HG03354 (cell line): Measurements from ENCODE around the gene BZW1.
"Not testable (repeated sequence)": the region's sequence is repeated elsewhere in the genome, so short reads cannot be mapped to it uniquely, and the experiment has no call there.

ENCODE experiments used
- ATAC-seq: cut with Tn5 transposase; IDR thresholded peaks from one replicate; pipeline ENCODE4 v1.9.1; 2021; ENCODE audit warnings: mild to moderate bottlenecking; ENCODE audit not compliant: unreplicated experiment, poor library complexity, severe bottlenecking

Gene BZW1

DNA sequence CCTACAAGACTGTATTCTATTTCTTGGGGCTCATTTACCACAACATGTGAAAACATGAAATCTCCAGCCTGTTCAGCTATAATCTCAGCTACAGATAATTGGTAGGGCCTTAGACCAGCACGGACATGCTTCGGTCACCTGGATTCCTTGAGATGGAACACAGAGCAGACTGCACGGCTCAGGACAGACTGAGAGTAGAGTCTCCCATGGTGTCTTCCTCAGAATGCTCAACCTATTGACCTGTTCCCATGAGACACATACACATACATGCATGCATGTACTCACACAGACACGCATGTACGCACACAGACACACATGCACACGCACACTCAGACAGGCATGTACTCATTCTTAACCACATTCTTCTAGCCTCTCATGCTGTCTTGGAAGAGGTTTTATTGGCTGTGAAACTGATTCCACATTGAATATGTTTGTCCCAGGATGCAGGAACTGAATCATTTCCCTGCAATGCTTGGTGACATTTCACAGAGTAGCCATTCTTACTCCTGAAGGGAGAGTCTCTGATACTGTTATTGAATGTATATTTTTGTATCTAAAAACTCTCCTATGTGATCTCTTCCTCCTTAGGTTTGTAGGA, 23.5 kb upstream of the BZW1 start:
- no peak for ATAC-seq

DNA sequence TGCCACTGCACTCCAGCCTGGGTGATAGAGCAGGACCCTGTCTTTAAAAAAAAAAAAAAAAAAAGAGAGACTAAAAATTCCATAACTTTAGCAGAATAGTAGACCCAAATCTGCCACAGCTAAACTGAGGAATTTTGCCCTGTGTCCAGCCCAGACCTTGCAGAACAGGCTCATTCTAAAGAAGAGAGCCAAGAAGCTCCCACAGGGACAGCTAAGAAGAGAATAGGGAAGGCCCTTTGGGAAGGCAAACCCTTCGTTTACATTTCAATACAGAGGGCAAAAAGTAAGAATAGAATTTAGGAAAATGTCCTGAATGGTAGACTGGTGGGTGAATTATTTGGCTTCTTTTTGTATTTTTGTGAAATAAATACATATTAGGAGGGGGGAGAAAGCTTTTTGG, 21.5 kb upstream of the BZW1 start:
- ATAC-seq = no peak

DNA sequence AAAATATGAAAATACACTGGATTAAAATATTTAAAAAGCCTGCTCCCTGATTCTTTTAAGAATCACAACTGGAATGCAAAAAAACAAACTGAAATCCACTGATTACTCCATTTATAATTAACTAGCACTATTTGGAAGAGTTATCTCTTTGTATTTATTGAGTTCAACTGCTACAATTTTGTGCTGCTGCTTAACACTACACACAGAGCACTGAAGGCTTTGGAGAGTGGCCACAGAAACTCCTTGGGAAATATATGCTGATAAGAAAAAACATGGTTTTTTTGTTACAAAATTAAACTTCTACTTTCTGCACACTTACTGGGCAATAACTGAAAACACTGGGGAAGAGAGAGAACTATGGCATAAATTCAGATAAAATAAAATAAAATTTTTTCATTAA, 19.8 kb upstream of the BZW1 start:
- ATAC-seq = no peak

DNA sequence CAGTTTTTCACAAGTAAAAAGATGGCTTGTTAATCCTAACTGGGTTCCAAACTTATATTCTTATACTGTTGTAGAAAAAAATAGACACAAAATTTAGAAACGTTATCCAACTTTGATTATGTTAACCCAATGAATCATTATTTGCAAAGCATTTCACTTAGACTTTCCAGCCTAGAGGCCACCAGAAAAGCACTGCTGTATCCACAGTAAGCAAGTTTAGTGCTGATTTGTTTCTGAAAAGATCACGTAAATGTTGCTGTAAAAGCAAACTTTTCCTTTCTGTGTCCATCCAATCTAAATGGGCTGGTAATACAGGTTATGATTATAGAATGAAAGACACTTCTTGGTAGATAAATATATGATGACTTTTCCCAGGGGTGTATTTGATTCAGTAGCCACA, 17.6 kb upstream of the BZW1 start:
- no peak for ATAC-seq

DNA sequence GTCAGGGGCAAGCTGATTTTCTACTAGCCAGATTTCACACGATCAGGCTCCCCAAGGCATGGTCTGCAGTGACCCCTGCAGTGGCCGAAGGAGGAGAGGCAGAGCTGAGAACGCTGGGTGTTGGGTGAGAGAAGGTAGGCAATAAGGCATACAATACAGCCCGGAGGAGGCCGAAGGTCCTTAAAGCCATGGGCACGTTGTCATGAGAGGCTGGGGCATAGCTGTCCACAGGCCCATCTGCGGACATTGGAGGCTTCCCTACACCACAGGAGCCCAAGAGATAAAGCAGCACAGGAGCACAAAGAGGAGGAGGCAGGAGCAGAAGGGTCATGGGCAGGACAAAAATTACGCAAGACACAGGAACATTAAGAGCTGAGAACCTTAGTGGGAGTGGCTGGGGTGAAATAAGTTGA, 16.7 kb upstream of the BZW1 start:
- ATAC-seq = no peak

DNA sequence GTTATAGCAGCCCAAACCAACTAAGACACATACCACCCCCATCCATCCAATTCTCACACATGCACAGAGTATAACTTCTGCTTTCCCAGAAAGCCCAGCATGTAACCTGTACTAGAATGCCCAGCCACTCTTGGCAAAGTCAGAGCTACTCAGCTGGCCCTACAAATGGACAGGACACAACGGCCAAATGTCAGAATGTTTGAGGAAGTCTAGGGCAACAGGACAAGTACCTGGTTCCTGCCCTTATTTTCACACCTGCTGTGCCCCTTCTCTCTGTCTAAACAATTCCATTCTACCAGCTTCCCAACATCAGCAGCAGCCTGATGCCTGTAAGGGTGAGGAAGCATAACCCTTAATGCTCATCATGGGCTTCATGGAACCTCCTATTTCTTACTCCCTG, 15.1 kb upstream of the BZW1 start:
- no peak for ATAC-seq

DNA sequence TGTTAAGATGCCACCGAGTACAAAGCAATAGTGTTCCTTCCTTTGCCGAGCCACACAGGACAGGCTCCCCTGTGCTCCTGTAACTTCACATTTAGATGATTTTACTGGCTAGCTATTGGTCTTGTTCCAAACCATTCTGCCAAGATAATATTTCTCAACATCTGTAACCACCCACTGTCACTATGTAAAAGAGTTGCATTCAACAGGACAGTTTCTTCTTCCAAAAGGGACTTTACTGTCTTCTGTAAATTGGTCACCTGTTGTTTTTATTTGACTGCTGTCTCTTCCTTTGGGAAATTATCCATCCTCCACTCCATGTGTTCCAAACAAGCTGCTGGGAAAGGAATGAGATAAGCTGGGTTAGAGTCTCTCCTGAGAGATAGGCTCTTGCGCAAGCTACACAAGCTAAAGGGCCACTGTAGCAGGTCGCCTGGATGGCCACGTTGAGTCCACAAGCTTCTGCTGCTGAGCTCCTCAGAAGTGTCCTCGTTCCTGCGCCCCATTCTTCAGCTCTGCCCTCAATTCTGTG, 14.4 kb upstream of the BZW1 start:
- no peak for ATAC-seq

DNA sequence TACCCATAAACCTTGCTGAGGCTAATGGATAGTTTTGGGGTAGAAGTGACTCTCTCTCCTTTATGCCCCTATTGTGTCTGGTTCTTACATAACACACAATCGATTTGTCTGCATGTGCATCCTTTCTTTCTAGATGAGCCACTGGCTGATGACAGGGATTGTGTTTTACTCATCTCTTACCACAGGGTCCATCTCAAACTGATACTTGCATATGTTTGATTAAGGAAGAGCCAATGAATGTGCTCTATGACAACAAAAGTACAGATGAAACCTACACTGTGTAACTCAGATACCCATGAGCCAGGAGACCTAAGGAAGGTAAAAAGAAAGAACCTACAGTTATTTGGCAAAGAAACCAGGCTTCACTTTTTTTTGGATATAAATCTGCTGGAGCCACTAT, 13.2 kb upstream of the BZW1 start:
- ATAC-seq = no peak

DNA sequence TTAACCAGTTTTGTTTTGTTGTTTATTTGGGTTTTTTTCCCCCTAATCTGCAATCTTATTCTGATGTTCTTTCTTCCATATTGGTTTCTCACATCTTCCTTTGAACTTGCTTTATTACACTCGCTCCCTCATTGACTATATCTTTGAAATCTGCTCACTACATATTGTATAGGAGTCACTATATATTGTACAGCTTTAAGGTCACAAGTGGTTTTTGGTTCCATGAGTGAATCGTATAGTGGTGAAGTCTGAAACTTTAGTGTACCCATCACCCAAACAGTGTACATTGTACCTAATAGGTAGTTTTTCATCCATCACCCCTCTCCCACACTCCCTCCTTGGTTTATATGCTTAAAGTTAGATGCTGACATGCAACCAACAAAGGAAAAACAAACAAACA, 11.3 kb upstream of the BZW1 start:
- ATAC-seq = no peak

DNA sequence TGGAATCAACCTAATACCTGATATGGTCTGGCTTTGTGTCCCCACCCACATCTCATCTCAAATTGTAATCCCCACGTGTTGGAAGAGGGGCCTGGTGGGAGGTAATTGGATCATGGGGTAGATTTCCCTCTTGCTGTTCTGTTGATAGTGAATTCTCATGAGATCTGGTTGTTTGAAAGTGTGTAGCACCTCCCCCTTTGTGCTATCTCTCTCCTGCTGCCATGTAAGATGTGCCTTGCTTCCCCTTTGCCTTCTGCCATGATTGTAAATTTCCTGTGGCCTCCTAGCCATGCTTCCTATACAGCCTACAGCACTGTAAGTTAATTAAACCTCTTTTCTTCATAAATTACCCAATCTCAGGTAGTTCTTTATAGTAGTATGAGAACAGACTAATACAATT, 10.3 kb upstream of the BZW1 start:
- ATAC-seq = not testable (repeated sequence)

DNA sequence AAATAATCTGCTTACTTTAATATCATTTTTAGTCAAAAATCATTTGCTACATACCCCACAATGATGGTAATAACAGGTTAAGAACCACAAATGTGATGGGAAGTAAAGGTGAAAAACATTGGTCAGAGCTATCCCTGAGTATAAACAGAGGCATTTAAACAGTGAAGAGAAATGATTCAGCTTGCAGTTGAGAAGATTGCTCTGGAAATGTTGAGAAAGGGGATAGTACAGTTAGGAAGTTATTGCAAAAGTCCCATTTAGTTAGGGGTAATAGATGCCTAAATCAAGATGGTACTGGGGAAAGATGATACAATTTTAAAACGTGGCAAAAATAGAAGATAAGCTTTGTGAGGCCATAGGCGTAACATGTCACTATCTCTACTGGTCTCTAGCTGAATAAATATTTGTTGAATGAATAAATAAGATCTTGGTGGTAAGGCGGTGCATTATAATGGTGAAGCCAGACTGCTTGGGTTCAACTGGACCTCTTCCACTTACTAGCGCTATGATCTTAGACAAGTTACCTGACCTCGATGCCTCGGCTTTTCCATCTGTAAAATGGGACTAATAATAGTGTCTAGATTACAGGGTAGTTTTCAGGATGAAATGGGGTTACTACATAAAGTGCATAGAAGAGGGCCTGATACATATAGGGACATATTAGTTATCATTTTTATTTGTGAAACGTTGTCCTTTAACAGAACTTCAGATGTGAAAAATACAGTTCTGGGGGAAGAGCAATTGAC, 2.0 kb upstream of the BZW1 start:
- no peak for ATAC-seq

DNA sequence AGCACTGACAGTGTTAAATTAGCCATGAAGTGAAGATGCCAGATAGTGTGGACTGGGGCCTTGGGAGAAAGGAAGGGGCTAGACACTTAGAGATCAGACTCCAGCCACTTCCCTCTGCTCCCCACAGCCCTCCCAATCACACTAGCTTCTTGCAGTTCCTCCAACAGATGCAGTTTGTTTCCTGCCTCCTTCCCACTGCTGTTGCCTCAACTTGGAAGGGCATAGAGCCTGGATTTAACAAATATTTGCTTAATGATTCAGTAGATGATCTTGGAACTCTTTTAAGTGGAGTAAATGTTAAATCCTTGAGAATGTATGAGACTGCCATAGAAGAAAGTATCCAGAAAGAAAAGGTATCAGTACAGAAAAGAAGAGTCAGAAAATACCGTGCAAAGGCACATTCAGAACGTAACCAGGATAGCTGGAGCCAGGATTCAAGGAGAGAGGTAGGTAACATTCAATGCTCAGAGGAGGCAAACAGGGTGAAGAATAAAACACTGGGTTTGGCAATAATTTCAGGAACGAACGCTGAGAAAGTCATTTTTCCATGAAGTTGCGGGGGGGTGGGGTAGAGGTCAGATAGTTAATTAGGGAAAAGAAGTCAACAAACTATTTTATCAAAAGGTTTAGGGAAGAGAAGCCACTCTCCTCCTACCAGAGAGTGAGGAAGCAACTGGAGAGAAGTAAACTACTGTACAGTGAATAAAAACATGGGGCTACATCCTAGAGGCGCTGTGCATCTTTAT, 1.3 kb upstream of the BZW1 start:
- ATAC-seq = no peak

DNA sequence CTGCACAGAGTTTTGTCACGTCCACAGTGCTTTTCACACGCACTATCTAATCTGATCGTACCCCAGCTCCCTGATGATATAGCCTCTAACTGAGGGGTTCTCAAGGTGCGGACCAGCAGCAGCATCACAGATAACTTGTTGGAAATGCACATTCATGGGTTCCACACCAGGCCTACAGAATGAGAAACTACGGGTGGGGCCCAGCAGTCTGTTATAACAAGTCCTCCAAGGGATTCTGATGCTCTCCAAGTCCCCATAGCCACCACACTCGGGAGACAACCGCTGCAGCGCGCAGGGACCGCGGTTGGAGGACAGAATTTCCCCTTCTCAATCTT, 745 bp upstream of the BZW1 start:
- ATAC-seq = no peak

DNA sequence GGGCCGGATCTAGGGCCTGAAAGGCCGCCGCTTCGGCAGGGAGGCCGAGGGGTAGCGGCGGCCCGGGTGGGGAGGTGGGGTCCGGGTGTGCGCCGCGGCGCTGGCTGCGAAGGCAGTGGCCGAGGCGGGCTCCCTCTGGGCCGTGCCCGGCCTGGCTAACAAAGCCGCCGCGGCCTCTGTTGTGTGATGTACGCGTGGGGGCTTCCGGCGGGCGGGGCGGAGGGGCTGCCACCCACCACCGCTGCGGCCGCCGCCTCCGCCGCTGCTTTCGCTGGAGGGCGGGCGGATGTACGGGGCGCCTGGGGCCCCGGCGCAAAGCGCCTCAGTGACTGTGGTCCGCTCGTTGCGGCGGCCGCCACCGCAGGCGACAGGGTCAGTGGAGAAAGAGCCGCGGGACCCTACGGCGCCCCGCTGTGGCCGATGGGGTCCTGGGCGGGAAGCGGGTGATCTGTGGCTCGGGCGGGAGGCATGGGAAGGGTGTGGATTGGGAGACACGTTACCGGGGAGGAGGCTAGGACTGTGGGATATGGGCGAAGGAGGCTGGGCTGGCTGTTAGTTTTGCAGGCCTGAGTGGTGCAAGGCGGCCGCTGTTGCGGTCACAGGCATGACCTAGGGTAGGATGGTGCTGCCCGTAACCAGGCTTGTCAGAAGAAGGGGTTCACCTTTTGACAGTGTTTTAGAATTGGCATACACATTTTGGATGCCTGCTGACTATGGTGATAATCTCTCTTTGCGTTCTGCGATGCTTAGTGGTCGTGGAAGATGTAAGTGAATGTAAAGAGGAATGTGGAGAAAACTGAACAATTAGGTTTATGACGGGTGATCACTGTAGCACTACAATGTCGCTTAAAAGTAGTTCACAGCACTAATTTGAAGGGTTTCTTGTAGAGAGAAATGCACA, 662 bp downstream of the BZW1 start:
- peak; percentile 43 for ATAC-seq

DNA sequence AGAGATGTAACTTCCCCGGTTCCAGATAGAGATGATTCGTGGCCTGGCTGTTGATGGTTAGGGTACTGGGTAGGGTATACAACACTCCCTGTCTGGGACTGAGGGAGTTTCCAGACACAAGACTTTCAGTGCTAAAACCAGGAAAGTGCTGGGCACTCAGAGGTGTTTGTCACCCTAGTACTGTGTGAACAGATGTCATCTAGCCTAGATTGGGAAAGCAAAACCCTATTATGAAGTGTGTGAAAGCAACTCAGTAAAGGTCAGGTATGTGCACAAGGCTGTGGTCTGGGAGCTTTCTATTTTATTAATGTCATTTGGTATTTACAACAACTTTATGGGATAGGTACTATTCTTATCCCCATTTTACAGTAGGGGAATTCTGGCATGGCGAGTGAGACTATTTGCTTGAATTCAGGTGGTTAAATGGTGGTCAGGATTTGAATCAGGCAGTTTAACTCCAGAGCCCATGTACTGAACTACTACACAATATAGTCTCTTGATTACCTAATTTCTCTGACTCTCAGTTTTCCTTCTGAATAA, 2.6 kb downstream of the BZW1 start:
- ATAC-seq = no peak

DNA sequence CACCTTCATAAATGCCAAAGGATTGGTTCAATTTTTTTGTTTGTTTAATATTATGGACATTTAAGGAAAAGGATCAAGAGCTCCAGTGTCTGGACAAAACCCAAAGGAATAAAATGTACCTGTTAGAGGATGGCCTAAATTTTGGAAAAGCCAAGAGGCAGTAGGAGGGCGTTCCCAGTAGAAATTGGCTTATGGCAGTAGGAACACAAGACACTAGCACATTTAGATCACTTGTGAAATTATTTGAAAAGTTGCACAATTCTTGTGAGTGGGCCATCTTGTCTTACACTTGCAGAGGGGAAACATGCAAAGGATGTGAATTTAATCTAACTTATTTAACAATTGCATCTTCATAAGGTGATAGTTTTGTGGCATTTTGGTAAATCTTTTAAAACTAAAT, 3.2 kb downstream of the BZW1 start:
- no peak for ATAC-seq

DNA sequence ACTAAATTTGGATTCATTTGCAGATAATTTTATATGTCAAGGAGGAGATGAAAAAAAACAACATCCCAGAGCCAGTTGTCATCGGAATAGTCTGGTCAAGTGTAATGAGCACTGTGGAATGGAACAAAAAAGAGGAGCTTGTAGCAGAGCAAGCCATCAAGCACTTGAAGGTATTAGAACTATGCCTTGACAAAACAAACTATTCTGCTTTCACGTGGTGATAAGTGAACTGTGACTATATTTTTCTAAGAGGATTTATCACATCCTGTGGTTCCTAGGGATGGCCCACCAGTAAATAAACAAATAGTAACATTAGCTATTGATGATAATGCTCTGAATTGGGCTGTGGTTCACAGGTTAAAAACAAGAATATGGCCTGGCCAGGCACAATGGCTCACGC, 7.0 kb downstream of the BZW1 start:
- ATAC-seq = not testable (repeated sequence)

DNA sequence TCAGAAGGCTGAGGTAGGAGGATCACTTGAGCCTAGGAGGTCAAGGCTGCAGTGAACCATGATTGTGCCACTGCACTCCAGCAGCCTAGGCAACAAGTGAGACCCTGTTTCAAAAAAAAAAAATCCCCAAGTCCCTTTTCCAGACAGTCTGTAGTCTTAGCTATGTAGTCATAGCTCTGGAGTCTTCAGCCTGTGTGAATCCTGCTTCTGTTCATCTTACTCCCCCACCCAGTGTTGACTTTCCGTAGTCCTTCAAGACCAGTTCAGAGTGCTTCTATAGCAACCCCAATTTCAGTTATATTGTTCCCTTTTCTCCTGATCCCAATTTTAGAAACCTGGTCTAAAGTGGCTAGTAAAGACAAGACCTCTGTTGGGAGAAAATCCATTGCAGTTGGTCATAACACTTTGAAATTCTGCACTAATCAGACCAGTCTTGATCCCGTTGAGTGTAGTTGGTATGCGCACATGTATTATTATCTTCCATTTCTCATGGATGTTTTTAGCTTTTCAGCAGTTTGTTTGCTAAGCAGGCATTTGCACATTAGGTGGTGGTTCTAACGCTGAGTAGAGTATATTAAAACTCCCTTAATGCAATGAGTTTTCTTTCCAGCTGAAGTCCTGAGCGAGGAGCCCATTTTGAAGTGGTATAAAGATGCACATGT, 9.0 kb downstream of the BZW1 start:
- no peak for ATAC-seq

DNA sequence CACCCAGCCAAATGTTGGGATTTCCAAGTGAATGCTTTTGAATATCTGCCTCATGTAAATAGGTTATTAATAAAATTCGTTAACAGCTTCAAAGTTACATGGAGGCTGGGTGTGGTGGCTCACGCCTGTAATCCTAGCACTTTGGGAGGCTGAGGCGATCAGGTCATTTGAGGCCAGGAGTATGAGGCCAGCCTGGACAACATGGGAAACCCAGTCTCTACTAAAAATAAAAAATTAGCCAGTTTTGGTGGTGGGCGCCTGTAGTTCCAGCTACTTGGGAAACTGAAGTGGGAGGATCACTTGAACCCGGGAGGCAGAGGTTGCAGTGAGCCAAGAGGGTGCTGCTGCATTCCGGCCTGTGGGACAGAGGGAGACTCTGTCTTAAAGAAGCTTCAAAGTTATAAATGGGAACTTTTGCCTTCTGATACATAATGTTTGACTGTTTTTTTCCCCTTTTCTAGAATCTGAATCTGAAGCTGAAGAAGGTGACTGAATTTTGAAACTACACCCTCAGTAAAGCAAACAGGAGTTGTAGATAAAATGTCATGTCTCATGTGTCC, 10.1 kb downstream of the BZW1 start:
- no peak for ATAC-seq
